ENCODE measurements around the gene RNU11. TPM values are rescaled to one million over a fixed set of nuclear protein-coding genes. Genes with fewer than 3 reads are reported as not detected.

RNU11 gene
- total RNA-seq, 1 donor from 2014 or later = not detected

Small RNAs within 50 kb of the gene (small RNA-seq; reads per million reads assigned to genes)
- gene RF00422 (not detected), gene RNU11 (not detected)

Other genes with a start within 250 kb of the RNU11 start
- gene RCC1, start 142.6 kb upstream of the RNU11 start, total RNA-seq = 23.8 TPM
- gene TRNAU1AP, start 95.5 kb upstream of the RNU11 start, total RNA-seq = 14.0 TPM
- gene RAB42, start 56.3 kb upstream of the RNU11 start, total RNA-seq = 2.5 TPM
- 14.2 TPM for gene TAF12, start 5.5 kb upstream of the RNU11 start, total RNA-seq
- 11.0 TPM for gene GMEB1, start 20.2 kb downstream of the RNU11 start, total RNA-seq
- 61.9 TPM for gene YTHDF2, start 88.3 kb downstream of the RNU11 start, total RNA-seq
- gene OPRD1, start 163.6 kb downstream of the RNU11 start, total RNA-seq = 2.2 TPM